Ascending aorta (tissue), 2 donors: ENCODE data around the gene MYL11. TPM values are rescaled to one million over a fixed set of nuclear protein-coding genes. Genes with fewer than 3 reads are reported as not detected.
A peak's percentile ranks its signal among the peaks of the same experiment; 100 is the strongest.
"Not testable (repeated sequence)": the region's sequence is repeated elsewhere in the genome, so short reads cannot be mapped to it uniquely, and the experiment has no call there.

ENCODE experiments used
- DNase-seq, 2 donors: peaks; one replicate each; pipeline ENCODE4 v3.0.0-alpha.2; 2019; ENCODE audit warnings: low spot score in 2 of 2
- H3K27ac ChIP-seq, 2 donors: fragments of 200-600 bp; sonication (generic); one replicate each; pipeline ENCODE4 v1.5.1; 2016 to 2017; ENCODE audit warnings: mild to moderate bottlenecking in 1 of 2
- H3K27me3 ChIP-seq: fragments of 200-600 bp; sonication (generic); one replicate; pipeline ENCODE4 v1.5.1; 2017
- H3K36me3 ChIP-seq, 2 donors: fragments of 200-600 bp; sonication (generic); one replicate each; pipeline ENCODE4 v1.5.1; 2016
- H3K4me1 ChIP-seq, 2 donors: fragments of 200-600 bp; sonication (generic); one replicate each; pipeline ENCODE4 v1.5.1; 2016 to 2017; ENCODE audit warnings: mild to moderate bottlenecking in 1 of 2
- H3K4me3 ChIP-seq, 2 donors: fragments of 200-600 bp; sonication (generic); one replicate each; pipeline ENCODE4 v1.5.1; 2016 to 2017; ENCODE audit warnings: mild to moderate bottlenecking in 1 of 2
- H3K9me3 ChIP-seq, 2 donors: fragments of 200-600 bp; sonication (generic); one replicate each; pipeline ENCODE4 v1.5.1; 2016
- CTCF ChIP-seq, 3 experiments: fragments of 200-600 bp in 2 of 3; fragments of 450-650 bp in 1 of 3; sonication (generic) in 2 of 3; IDR thresholded peaks; one replicate each; pipeline ENCODE4 v1.5.1; 2016 to 2019; ENCODE audit warnings: antibody characterized with exemption in 3 of 3, mild to moderate bottlenecking in 1 of 3, moderate library complexity in 1 of 3
- intact Hi-C: fragments of 100-400 bp; cut with DNase I; formaldehyde crosslinking; loops from one replicate; pipeline ENCODE4 v1.15.1; 2023
- total RNA-seq: library from RNA; depleted of rRNA; stranded (reverse); fragments of >200 nt; gene quantifications from one replicate; pipeline ENCODE4 v1.1.0, GENCODE V29; 2016

MYL11 gene
- total RNA-seq, 1 donor from 2014 or later = not detected

GRCh38 chr16:30394592-30395154 lies 20.1 kb downstream of the MYL11 start:
- no peaks in the 10 kb centered on the region for H3K27me3 ChIP-seq
- no peak for DNase-seq
- H3K27ac ChIP-seq = peak overlapping the region; percentile 81 to 85
- peaks cover 9 to 14% of the 10 kb centered on the region in 2 donors for H3K4me1 ChIP-seq
- no peaks in the 10 kb centered on the region for H3K9me3 ChIP-seq
- TF ChIP-seq CTCF (IDR thresholded peaks at IDR 0.05) = no peak
- intact Hi-C loops = loop anchor here (1.0 to 2.0 kb wide), 4 partner anchors 13 to 50 kb away; partner anchors contain the start of genes CD2BP2, SEPHS2 and ZNF771
- peaks cover 10 to 14% of the 10 kb centered on the region in 2 donors for H3K36me3 ChIP-seq
- peak overlapping the region; percentile 92 to 98 for H3K4me3 ChIP-seq

- Histone ChIP-seq H3K4me3 (peak within 1 kb of the TSS; percentile 92 to 98), H3K36me3 (peaks cover 10 to 14% of the 10 kb centered on the region in 2 donors), H3K27ac (peak within 1 kb of the TSS; percentile 81 to 85), H3K27me3 (no peaks in the 10 kb centered on the region), H3K4me1 (peaks cover 11 to 15% of the 10 kb centered on the region in 2 donors), H3K9me3 (no peaks in the 10 kb centered on the region)
- peak in 1 of 2 donors; percentile 89 for DNase-seq
- intact Hi-C loops = loop anchor here (1.0 to 2.0 kb wide), 4 partner anchors 12 to 49 kb away; partner anchors contain the start of genes CD2BP2, SEPHS2 and ZNF771
- TF ChIP-seq CTCF (IDR thresholded peaks at IDR 0.05) = peak in 1 of 3 experiments; percentile 68
Observed at GRCh38 chr16:30395155-30395991, 20.8 kb downstream of the MYL11 start, which contains the start of gene ZNF48. Gene ZNF48, plus strand, starts transcription at chr16:30395420. Its CDS starts 375 bp downstream, at chr16:30395795.

- H3K36me3 ChIP-seq = peaks cover 10 to 14% of the 10 kb centered on the region in 2 donors
- H3K27me3 ChIP-seq = no peaks in the 10 kb centered on the region
- peaks cover 11 to 15% of the 10 kb centered on the region in 2 donors for H3K4me1 ChIP-seq
- no peaks in the 10 kb centered on the region for H3K9me3 ChIP-seq
- intact Hi-C loops = loop anchor here (1.0 to 2.0 kb wide), 4 partner anchors 11 to 49 kb away; partner anchors contain the start of genes CD2BP2, SEPHS2 and ZNF771
- peak overlapping the region; percentile 92 to 98 for H3K4me3 ChIP-seq
- TF ChIP-seq CTCF (IDR thresholded peaks at IDR 0.05) = no peak
- H3K27ac ChIP-seq = peak overlapping the region; percentile 81 to 85
- DNase-seq = no peak
Observed at GRCh38 chr16:30395992-30396585, 21.5 kb downstream of the MYL11 start.

GRCh38 chr16:30396627-30397026 lies 22.0 kb downstream of the MYL11 start:
- H3K36me3 ChIP-seq = peaks cover 10 to 14% of the 10 kb centered on the region in 2 donors
- H3K9me3 ChIP-seq, DNase-seq, intact Hi-C loops, H3K27ac ChIP-seq, H3K27me3 ChIP-seq: not testable (repeated sequence)
- peak overlapping the region in 1 of 2 donors; percentile 98 for H3K4me3 ChIP-seq
- H3K4me1 ChIP-seq = peaks cover 11 to 15% of the 10 kb centered on the region in 2 donors

GRCh38 chr16:30397056-30397455 lies 22.5 kb downstream of the MYL11 start:
- intact Hi-C loops = no loop called here

More at GRCh38 chr16:30397056-30397455, 22.5 kb downstream of the MYL11 start:
- no peaks in the 10 kb centered on the region for H3K27me3 ChIP-seq
- peaks cover 11 to 15% of the 10 kb centered on the region in 2 donors for H3K4me1 ChIP-seq
- no peak overlapping the region for H3K27ac ChIP-seq
- no peak for TF ChIP-seq CTCF (IDR thresholded peaks at IDR 0.05)
- peaks cover 10 to 14% of the 10 kb centered on the region in 2 donors for H3K36me3 ChIP-seq
- no peak for DNase-seq
- H3K9me3 ChIP-seq = no peaks in the 10 kb centered on the region
- peak overlapping the region in 1 of 2 donors; percentile 98 for H3K4me3 ChIP-seq
